ENCODE results near the gene CPA5.
"Not testable (repeated sequence)": the region's sequence is repeated elsewhere in the genome, so short reads cannot be mapped to it uniquely, and the experiment has no call there.

- TF ChIP-seq EZH2phosphoT487 (IDR thresholded peaks at IDR 0.05; ENCODE audit: unreplicated experiment); EZH2 (IDR thresholded peaks at IDR 0.05; ENCODE audit: low read depth, unreplicated experiment); CTCF (conservative IDR thresholded peaks at IDR 0.05; ENCODE audit: low read depth in 2 of 2); POLR2AphosphoS5 (IDR thresholded peaks at IDR 0.05; ENCODE audit: low read depth): not testable (repeated sequence)
Observed at GRCh38 chr7:130376461-130376860, 31.8 kb downstream of the CPA5 start.

Data from GM23338 (cell line).